HG03378 (cell line): ENCODE measurements around the gene CEPT1.
"Not testable (repeated sequence)": the region's sequence is repeated elsewhere in the genome, so short reads cannot be mapped to it uniquely, and the experiment has no call there.

Experiments used
- ATAC-seq: cut with Tn5 transposase; IDR thresholded peaks from one replicate; pipeline ENCODE4 v1.9.1; 2021; ENCODE audit warnings: mild to moderate bottlenecking, moderate library complexity; ENCODE audit not compliant: unreplicated experiment

Gene CEPT1

DNA sequence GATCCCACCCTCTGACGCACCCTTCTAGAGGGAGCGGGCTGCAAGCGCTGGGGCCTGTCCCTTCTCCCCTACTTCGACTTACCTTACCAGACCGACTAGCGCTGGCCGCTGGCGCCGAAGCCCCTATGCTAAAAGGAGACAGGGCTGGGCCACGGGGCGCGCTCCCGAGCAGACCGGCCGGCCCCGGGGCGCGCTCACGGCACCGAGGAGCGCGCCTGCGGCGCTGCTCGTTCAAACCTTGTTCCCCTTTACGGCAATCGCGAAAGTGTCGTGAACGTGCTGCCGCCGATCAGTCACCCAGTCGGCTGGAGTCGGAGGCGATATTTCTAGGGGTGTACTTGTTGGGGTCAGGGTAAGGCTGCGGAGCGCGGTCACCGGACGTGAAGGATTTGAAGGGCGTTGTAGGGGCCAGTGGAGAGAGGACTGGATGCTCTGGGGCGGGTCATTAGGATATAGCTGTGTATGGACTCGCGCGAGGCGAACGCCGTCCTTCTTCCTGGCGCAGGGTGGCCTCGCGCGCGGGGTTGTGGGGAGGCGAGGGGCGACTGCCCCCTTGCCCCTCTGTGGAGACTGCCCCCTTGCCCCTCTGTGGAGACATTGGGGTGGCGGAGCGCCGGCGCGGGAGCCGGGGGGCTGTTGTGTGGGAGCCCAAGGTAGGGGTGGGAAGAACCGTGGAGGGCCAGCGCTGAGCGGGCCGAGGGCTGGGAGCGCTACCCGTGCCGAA is at the start of gene CEPT1, which contains the start of gene DRAM2:
Gene CEPT1 (plus strand): TSS at position 268 of the 724 bp plus-strand sequence. CDS start 7,492 bp downstream, outside the sequence.
Gene DRAM2 (minus strand): TSS at position 138 of the 724 bp plus-strand sequence. CDS start 8,539 bp downstream, outside the sequence.
- peak; percentile 49 for ATAC-seq

DNA sequence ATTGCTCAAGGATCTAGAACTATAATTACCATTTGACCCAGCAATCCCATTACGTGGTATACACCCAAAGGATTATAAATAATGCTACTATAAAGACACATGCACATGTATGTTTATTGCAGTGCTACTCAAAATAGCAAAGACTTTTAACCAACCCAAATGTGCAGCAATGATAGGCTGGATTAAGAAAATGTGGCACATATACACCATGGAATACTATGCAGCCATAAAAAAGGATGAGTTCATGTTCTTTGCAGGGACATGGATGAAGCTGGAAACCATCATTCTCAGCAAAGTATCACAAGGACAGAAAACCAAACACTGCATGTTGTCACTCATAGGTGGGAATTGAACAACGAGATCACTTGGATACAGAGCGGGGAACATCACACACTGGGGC is 44.6 kb upstream of the CEPT1 start:
- ATAC-seq: not testable (repeated sequence)

DNA sequence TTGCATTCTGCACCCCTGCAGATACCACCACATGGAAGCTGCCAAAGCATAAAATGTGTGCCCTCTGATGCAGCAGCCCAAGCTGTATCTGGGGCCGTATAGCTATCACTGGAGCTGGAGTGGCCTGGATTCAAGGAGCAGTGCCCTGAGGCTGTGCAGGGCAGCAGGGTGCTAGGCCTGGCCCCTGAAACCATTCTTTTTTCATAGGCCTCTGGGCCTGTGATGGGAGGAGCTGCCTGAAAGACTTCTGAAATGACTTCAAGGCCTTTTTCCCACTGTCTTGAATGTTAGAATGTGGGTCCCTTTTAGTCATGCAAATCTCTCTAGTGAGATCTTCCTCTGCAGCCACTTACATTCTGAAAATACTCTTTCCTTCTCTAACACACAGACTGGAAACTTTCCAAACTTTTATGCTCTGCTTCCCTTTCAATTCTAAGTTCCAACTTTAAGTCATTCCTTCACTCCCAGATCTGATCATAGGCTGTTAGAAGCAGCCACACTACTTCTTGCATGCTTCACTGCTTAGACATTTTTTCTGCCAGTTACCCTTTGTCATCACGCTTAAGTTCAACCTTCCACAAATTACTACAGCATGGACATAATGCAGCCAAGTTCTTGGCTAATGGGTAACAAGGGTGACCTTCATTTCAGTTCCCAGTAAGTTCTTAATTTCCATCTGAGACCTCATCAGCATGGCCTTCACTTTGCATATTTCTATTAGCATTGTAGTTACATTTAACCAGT is 42.5 kb upstream of the CEPT1 start:
- ATAC-seq: no peak

DNA sequence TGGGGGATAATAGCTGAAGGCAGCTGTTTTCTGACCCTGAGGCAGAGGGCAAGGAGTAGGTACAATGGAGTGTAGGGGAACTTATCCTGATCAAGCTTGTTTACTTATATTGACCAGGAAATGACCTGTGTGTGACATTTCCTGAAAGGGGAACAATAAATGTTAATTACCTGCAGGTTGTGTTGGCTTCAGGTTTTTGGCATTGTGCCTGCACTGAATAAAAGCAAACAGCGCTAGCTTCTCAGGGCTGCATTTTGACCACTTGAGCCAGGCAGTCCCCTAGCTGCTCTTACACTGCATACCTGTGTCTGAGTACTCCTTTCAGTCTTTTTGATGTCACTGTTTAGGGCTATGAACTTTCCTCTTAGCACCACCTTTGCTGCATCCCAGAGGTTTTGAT is 40.7 kb upstream of the CEPT1 start:
- no peak for ATAC-seq

DNA sequence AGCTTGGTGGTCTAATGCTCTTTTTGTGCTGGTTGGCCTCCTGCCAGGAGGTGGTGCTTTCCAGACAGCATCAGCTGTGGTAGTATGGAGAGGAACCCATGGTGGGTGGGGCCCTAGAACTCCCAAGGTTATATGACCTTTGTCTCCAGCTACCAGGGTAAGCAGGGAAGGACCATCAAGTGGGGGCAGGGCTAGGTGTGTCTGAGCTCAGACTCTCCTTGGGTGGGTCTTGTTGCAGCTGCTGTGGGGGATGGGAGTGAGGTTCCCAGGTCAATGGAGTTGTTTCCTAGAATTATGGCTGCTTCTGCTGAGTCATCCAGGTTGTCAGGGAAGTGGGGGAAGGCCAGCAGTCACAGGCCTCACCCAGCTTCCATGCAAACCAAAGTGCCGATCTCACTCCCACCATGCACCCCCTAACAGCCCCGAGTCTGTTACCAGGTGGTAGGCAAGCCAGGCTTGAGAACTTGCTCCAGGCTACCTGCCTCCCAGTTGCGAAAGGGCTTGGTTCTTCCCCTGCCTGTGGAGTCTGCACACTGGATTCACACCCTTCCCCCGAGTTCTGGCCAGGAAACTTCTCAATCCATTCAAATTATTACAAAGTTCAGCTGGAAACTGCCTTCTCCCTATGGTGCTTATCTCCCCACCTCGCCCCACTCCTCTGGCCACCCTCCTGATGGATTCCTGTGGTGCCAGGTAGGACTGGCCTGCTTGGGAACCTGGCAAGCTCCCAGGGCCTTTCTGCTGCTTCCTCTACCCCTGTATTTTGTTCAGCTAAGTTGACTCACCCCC is 38.0 kb upstream of the CEPT1 start:
- no peak for ATAC-seq

DNA sequence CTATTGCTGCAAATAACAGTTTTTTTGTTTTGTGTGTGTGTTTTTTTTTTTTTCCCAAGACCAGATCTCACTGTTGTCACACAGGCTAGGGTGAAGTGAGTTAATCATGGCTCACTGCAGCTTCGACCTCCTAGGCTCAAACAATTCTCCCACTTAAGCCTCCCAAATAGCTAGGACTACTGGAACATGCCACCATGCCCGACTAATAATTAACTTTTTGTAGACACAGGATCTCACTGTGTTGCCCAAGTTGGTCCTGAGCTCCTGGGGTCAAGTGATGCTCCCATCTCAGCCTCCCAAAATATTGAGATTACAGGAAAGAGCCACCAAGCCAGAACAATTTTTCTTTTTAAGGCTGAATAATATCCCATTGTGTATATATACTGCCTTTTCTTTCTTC is 35.0 kb upstream of the CEPT1 start:
- no peak for ATAC-seq

DNA sequence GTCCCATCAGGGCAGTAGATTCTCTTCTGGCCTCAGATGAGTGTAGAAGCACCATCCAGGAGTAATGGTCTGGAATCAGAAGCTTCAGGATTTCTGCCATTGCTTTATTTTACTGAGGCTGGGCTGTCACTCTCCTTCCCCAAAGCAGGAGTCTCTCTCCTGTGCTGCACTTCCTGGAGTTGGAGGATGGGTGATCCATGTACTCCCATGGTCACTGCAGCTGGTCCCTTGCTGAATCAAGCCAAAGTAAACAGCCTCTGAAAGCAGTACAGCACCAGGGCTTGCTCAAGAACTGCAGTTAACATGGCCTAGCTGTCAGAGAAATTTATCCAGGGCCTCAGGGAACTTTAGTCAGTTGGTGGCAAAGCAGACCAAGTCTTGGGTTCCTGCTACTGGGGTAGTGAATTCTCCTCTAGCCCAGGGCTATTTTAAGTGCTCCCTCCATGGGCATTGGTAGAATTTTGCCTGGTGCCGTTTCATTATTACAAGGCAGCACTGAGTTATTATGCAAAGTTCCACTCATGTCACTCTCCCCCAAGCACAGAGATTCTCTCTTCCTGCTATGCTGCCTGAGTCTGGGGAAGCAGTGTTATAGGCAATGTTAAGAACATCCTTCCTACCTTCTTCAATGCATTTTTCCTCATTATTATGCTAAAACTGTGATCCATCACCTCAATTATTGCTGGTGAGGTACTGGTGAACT is 29.7 kb upstream of the CEPT1 start:
- ATAC-seq: no peak

DNA sequence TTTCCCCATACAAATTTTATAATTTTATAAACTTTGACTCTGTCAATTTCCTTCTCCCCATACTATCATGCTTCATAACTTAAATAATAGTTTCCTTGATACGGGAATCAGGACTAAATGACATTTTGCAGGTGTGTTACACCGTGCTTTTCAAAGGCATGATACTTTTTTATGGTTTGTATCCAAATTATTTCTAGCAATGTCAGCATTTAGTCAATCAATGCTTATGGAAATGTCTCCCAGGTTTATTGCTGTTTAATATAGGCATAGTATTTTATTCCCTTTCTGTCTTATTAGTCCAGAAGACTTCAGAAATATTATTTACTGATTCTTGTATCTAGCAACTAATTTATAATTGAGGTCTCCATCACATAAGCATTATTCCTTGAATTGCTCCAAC is 23.5 kb upstream of the CEPT1 start:
- no peak for ATAC-seq

DNA sequence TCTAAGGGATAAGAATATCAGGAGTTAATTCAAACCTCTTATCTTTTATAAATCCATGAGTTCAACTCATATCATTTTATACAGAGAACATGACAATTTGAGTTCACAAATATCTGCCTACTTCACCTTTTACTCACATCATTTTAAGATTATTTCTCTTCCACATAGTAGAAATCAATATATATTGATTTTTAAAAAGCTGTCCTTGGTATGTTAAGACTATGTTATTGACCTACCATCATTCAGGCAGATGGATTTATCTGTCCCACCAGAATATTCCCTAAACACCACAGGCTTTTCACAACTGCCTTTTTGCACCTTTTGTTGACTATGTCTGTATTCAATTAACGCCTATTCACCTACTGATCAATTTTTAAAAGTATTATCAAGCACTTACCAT is 13.7 kb upstream of the CEPT1 start:
- ATAC-seq: no peak

DNA sequence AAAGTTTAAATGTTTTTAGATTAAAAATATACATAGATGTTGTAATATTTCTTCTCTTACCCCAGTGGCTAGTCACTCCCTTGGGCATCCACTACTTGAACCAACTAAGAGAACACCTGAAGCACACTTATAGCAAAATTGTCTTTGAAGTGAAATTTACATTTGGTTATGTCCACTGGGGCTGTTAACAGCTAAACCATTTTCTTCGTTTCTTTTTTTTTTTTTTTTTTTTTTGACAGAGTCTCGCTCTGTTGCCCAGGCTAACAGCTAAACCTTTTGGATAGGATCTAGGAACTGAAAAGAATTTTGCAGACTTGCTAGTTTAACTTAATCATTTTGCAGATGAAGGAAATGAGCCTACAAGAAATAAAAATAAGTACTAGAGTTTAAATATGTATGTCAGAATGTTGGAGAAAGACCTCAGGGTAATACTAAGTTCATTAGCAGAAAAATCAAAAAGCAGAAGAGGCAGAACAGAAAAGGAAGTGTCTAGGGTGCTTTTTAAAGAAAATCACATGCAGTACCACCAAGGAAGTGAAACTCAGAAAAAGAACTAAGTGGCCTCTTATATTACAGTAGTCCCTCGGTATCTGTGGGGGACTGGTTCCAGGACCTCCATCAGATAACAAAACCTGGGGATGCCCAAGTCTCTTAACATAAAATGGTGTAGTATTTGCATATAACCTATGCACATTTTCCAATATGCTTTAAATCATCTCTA is 11.9 kb upstream of the CEPT1 start:
- ATAC-seq: peak; percentile 86

DNA sequence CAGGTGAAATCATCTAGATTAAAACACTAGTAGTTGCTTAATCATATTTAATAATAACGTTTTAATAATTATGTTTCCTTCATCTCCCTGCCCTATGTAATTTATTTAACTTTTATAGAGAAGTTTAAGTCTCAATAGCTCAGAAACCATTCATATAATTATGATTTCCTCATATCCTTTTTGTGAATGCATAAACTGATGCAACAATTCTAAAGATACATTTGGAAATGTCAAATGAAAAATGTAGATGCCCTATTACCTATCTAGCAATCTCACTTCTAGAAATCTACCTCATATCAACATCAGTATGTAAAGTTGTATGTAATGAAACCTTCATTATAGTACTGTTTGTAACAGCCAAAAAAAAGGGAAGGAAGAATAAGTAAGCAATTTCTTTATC is 10.6 kb upstream of the CEPT1 start:
- no peak for ATAC-seq

DNA sequence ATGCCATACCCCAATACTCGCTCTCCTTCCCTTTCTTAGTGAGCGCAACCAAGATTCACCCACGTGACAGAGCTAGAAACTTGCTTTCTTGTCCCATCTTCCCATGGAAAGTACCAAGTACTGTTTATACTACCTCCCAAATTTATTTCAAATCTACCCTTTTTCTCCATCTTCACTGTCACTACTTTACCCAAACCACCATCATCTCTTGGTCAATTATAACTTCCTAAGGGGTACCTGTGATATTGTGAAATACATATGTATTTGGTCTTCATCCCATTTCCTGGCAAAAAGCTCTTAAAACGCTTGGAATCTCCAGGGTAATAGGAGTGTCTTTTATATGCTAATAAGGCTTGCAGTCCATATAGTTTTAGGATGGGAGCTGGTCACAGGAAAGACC is 8.3 kb upstream of the CEPT1 start:
- no peak for ATAC-seq

DNA sequence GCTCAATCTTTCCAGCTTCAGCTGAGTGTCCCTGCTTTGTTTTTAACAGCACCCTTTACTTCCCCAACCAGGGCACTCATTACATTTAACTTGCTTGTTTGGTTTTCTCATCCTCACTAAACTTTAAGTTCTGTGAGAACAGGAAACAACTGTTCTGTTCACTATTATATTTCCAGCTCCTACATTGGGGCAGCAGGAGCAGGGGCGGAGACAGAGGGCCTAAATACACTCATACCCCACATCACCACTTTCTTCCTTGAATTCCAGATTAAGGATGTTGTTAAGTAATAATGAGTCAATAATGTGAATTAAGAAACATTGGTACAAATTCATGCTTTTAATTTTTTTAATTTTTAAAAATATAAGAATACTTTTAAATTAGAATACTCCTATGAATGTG is 6.2 kb upstream of the CEPT1 start:
- no peak for ATAC-seq

DNA sequence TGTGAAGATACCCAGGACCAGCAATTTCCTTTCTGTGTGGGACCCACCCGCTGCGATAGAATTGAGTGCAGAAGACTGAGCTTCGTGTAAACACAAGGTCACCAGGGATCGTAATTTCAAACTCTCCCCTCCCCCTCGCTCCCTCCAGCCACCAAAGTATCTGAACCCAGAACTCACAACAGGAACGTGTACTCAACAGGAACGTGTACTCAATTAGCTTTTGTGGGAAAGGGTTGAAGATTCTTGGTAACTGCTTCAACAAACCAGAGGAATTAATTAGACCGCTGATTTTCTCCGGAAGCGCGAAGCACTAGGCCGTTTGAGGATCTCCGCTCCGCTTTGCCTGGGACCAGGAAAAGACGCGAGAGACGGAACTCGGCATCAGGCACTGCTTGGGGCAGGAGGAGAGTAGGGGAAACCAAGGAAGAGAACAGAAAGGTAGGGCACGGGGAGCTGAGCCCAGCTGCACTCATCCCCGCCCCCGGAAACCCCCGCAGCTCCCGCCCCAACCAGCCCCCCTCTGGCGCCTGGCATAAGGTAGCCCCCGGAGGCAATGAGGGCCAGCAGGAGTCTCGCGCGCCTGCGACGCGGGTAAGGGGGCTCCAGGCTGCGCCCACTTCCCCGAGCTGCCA is 583 bp upstream of the CEPT1 start:
- ATAC-seq: peak; percentile 18

DNA sequence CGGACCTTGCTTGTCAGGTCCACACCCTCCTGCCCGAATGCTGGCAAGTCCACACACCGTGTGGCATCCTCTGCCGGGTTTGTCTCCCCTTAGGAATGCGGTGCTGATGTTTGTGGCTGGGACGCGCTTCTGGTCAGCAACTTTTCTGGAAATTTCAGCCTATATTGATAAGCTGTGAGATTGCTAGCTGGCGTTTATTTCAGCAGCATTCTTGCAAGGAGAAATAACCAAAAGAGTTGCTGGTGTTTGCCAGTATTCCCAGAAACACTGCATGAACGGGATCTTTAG is 601 bp downstream of the CEPT1 start:
- ATAC-seq: no peak

DNA sequence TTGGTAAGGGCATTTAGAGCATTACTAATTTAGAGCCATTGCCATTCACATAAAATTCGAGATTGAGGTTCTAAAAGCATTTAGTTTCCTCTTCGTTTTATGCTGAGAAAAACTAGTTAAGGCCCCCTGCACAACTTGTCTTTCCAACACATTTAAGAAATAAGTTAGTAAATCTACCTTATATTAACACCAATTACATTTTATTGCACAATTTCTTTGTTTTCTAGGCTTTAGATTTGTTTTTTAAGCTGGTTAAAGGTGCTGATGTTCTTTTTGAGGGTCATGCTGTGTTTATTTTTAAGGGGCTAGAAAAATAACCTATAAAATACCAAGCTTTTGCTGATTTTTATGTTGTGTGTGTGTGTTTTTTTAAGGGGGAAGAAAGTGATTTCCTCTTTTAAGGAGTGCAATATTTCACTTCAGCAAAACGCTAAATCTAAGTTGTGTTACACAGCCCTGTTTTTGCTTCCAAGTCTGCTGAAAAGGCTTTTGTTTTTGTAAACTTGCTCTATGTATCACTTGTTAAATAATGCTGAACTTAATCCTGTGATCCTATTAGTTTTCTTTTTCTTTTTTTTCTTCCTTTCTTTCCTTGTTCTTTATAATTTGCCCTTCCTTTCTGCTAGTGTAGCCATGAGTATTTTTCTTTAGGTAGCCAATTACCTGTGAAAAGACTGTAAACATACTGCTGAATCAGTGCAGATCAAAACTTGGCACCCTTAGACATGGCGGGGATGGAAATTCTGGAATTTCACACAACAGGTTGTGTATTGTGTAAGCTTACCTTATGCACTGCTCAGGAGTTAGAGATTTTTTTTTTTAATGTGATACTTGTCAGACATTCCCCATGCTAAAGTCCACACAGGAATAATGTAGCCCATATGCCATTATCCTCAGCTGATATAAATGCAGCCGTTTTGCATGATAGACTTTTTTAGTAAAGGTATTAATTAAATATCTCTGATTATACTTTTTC is 1.5 kb downstream of the CEPT1 start:
- no peak for ATAC-seq

DNA sequence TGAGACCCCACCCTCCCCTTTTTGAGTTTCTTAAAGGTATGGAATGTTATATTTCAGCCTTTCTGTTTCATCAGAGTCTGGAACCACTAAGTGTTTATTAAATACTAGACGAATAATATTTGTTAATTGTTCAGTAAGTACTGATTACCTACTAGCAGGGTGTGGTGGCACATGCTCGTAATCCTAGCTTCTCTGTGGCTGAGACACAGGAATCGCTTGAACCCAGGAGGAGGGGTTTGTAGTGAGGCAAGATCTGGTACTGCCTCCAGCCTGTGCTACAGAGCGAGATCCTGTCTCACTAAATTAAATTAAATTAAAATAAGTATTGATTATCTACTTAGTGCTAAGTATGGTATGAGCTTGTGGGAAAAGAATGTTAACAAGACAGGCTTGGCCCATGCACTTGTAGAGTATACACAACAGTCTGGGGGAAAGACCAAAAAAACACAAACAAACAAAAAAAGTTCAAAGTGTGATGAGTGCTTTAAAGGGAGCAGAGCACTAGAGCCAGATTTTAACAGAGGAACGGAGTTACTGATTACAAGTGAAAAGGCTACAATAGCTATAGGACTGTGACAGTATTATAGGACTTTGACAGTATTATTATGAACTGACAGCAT is 2.4 kb downstream of the CEPT1 start:
- no peak for ATAC-seq

DNA sequence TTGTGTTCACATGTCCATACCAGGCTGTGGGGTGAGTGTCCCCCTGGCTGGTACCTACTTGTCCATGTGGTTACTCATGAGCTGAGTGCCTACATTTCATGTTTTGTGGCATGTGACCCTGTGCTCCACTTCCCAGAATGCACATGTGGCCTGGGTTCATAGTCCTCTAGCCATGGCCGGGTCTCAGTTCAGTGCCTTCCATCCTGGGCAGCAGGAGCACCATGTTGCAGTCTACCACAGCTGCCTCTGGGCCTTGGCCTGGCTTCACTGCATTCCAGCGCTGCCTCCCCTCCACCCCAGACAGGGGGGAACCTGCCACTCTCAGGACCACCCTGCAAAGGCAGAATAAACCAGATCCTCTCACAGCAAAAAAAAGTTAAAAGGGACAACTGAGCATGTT is 5.5 kb downstream of the CEPT1 start:
- no peak for ATAC-seq
